HL-60/S4 treated with phorbol 12-myristate 13-acetate at 8.2 ng/mL for 4 days and 3 days (cell line): ENCODE results near the gene HIC1.

Source experiments
- in situ Hi-C: fragments of 300-500 bp; cut with MboI; formaldehyde crosslinking; loops from 2 replicates; pipeline ENCODE4 v1.15.0; 2022; ENCODE audit warnings: low sequenced_read_pairs

The HIC1 gene

GRCh38 chr17:2059547-2060384 is 4.9 kb downstream of the HIC1 start:
- in situ Hi-C loops, result loop anchor here (25.0 kb wide), 1 partner anchor 178 kb away; no protein-coding TSS in a partner anchor

- in situ Hi-C loops, result loop anchor here (25.0 kb wide), 1 partner anchor 177 kb away; no protein-coding TSS in a partner anchor
Observed at GRCh38 chr17:2060385-2060658, 5.4 kb downstream of the HIC1 start.

- in situ Hi-C loops, result loop anchor here (25.0 kb wide), 1 partner anchor 176 kb away; no protein-coding TSS in a partner anchor
Observed at GRCh38 chr17:2060681-2061440, 6.0 kb downstream of the HIC1 start.

GRCh38 chr17:2061441-2061958 is 6.6 kb downstream of the HIC1 start:
- in situ Hi-C loops, result loop anchor here (25.0 kb wide), 1 partner anchor 176 kb away; no protein-coding TSS in a partner anchor

GRCh38 chr17:2062571-2063183 is 7.8 kb downstream of the HIC1 start:
- in situ Hi-C loops, result loop anchor here (25.0 kb wide), 1 partner anchor 175 kb away; no protein-coding TSS in a partner anchor

- in situ Hi-C loops, result loop anchor here (25.0 kb wide), 1 partner anchor 174 kb away; no protein-coding TSS in a partner anchor
Observed at GRCh38 chr17:2063261-2064146, 8.6 kb downstream of the HIC1 start.

- in situ Hi-C loops, result loop anchor here (25.0 kb wide), 1 partner anchor 173 kb away; no protein-coding TSS in a partner anchor
Observed at GRCh38 chr17:2064147-2064489, 9.2 kb downstream of the HIC1 start.

GRCh38 chr17:2064520-2064971 is 9.6 kb downstream of the HIC1 start:
- in situ Hi-C loops, result loop anchor here (25.0 kb wide), 1 partner anchor 173 kb away; no protein-coding TSS in a partner anchor

- in situ Hi-C loops, result loop anchor here (25.0 kb wide), 1 partner anchor 172 kb away; no protein-coding TSS in a partner anchor
Observed at GRCh38 chr17:2064980-2065785, 10.3 kb downstream of the HIC1 start.

GRCh38 chr17:2065949-2066400 is 11.1 kb downstream of the HIC1 start:
- in situ Hi-C loops, result loop anchor here (25.0 kb wide), 1 partner anchor 171 kb away; no protein-coding TSS in a partner anchor

- in situ Hi-C loops, result loop anchor here (25.0 kb wide), 1 partner anchor 170 kb away; no protein-coding TSS in a partner anchor
Observed at GRCh38 chr17:2067048-2067561, 12.2 kb downstream of the HIC1 start.

- in situ Hi-C loops, result loop anchor here (25.0 kb wide), 1 partner anchor 170 kb away; no protein-coding TSS in a partner anchor
Observed at GRCh38 chr17:2067608-2068024, 12.7 kb downstream of the HIC1 start.

GRCh38 chr17:2068031-2068518 is 13.2 kb downstream of the HIC1 start:
- in situ Hi-C loops, result loop anchor here (25.0 kb wide), 1 partner anchor 169 kb away; no protein-coding TSS in a partner anchor

GRCh38 chr17:2068519-2069051 is 13.7 kb downstream of the HIC1 start:
- in situ Hi-C loops, result loop anchor here (25.0 kb wide), 1 partner anchor 169 kb away; no protein-coding TSS in a partner anchor

- in situ Hi-C loops, result loop anchor here (25.0 kb wide), 1 partner anchor 167 kb away; no protein-coding TSS in a partner anchor
Observed at GRCh38 chr17:2070241-2071023, 15.5 kb downstream of the HIC1 start.

- in situ Hi-C loops, result loop anchor here (25.0 kb wide), 1 partner anchor 166 kb away; no protein-coding TSS in a partner anchor
Observed at GRCh38 chr17:2071024-2071385, 16.1 kb downstream of the HIC1 start.
